NK-92 treated with Interleukin-12 subunit alpha and Interleukin-12 subunit beta, amount 100 ng/mL, for 24 hours (cell line): ENCODE measurements around the gene SPTLC2.
"Not testable (repeated sequence)": the region's sequence is repeated elsewhere in the genome, so short reads cannot be mapped to it uniquely, and the experiment has no call there.

Experiments
- DNase-seq: peaks from one replicate; lab custom pipeline; 2025; lab: John Stamatoyannopoulos, UW

Gene SPTLC2

GRCh38 chr14:77547512-77548180 lies 68.8 kb downstream of the SPTLC2 start:
- no peak for DNase-seq

- not testable (repeated sequence) for DNase-seq
Observed at GRCh38 chr14:77545171-77545570, 71.3 kb downstream of the SPTLC2 start.

- no peak for DNase-seq
Observed at GRCh38 chr14:77544571-77544970, 71.9 kb downstream of the SPTLC2 start.

- DNase-seq: no peak
Observed at GRCh38 chr14:77543637-77544334, 72.7 kb downstream of the SPTLC2 start.

GRCh38 chr14:77543240-77543551 lies 73.2 kb downstream of the SPTLC2 start:
- no peak for DNase-seq

- DNase-seq: no peak
Observed at GRCh38 chr14:77542421-77543239, 73.8 kb downstream of the SPTLC2 start.

GRCh38 chr14:77541905-77542304 lies 74.5 kb downstream of the SPTLC2 start:
- DNase-seq: no peak

GRCh38 chr14:77536951-77537350 lies 79.5 kb downstream of the SPTLC2 start:
- DNase-seq: not testable (repeated sequence)

GRCh38 chr14:77531071-77531470 lies 85.4 kb downstream of the SPTLC2 start:
- DNase-seq: no peak

GRCh38 chr14:77529963-77530362 lies 86.5 kb downstream of the SPTLC2 start:
- no peak for DNase-seq

- DNase-seq: no peak
Observed at GRCh38 chr14:77529213-77529612, 87.2 kb downstream of the SPTLC2 start.

GRCh38 chr14:77528701-77529100 lies 87.7 kb downstream of the SPTLC2 start:
- DNase-seq: not testable (repeated sequence)

- DNase-seq: no peak
Observed at GRCh38 chr14:77526266-77526665, 90.2 kb downstream of the SPTLC2 start.

GRCh38 chr14:77524536-77524935 lies 91.9 kb downstream of the SPTLC2 start:
- DNase-seq: no peak

- DNase-seq: no peak
Observed at GRCh38 chr14:77523109-77523508, 93.3 kb downstream of the SPTLC2 start.

GRCh38 chr14:77520555-77520954 lies 95.9 kb downstream of the SPTLC2 start:
- DNase-seq: no peak

GRCh38 chr14:77516126-77516525 lies 100.3 kb downstream of the SPTLC2 start:
- no peak for DNase-seq

GRCh38 chr14:77511486-77512162 lies 104.8 kb downstream of the SPTLC2 start:
- no peak for DNase-seq

GRCh38 chr14:77509366-77509765 lies 107.1 kb downstream of the SPTLC2 start:
- DNase-seq: no peak

GRCh38 chr14:77508876-77509275 lies 107.6 kb downstream of the SPTLC2 start:
- DNase-seq: no peak

GRCh38 chr14:77508249-77508648 lies 108.2 kb downstream of the SPTLC2 start:
- DNase-seq: no peak

GRCh38 chr14:77507762-77508161 lies 108.7 kb downstream of the SPTLC2 start:
- DNase-seq: no peak
